Measurements from ENCODE around the gene SHROOM3.

SHROOM3 gene

GRCh38 chr4:76536373-76536689 lies 101.3 kb downstream of the SHROOM3 start:
- DNase-seq (ENCODE audit: low read depth in 1 of 2, low spot score in 1 of 2), result no peak

- DNase-seq (ENCODE audit: low read depth in 1 of 2, low spot score in 1 of 2), result no peak
Observed at GRCh38 chr4:76538296-76538695, 103.3 kb downstream of the SHROOM3 start.

- no peak for DNase-seq (ENCODE audit: low read depth in 1 of 2, low spot score in 1 of 2)
Observed at GRCh38 chr4:76539979-76540378, 105.0 kb downstream of the SHROOM3 start.

- DNase-seq (ENCODE audit: low read depth in 1 of 2, low spot score in 1 of 2), result no peak
Observed at GRCh38 chr4:76540486-76540885, 105.5 kb downstream of the SHROOM3 start.

DNA sequence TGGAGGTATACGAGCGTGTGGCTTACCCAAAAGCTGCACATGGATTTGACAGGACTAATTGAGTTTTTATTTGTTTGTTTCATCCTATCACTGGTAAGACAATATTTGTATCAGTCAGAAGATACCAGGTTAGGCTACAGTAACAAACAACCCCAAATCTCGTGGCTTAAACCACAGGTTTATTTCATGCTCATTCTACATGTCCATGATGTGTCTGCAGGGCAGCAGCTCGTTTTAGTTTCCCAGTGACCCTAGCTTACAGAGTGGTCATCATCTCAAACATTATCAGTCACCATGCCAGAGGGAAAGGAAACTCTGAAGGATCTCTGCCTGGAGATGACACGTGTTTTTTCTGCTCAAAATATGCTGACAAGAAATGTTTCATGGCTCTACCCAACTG lies 108.3 kb downstream of the SHROOM3 start:
- no peak for DNase-seq (ENCODE audit: low read depth in 1 of 2, low spot score in 1 of 2)

DNA sequence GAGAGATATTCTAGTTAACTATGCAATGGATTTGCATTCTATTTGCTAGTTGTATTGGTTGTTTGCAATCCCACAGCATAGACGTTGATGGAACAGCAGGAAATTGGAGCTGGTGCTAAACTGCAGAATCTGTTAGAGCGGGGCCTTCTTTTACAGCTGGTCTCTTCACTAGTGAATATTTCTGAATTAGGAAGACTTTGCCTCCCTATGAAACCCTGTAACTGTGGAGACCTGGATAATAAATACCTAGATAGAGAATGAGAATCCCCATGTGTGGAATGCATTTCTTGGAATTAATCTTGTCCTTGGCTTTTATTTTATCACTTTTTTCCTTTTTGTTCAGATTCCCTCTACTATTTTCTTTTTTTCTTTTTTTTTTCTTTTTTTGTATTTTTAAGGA lies 109.7 kb downstream of the SHROOM3 start:
- no peak for DNase-seq (ENCODE audit: low read depth in 1 of 2, low spot score in 1 of 2)

DNA sequence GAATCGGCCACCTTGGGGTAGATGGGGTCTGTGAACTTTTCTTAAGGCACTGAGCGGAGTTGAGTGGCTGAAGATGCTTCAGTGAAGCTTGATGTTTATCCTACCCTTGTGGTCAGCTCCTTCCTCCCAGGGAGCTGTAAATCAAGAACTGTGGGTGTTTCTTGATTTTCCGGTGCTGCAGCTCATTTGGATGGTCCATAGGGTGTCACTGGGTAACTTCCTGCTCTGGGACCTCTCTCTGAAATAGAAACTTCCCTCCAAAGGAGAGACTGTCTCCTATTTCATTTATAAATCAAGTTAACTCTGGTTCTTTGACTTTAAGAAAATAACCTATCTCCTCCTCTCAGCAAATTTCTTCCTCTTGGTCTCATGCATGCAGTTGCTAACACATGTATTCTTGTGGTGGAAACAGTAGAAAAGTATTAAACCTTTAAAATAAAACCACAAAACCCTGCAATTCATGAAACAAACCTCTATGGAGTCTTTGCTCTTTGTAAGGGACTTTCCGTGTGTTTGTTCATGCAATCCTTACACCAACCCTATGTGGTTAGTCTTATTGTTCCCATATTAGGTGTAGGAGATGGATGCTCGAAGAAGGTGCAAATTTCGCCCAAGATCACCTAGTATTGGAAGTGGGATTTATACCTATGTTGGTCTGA lies 110.3 kb downstream of the SHROOM3 start:
- DNase-seq (ENCODE audit: low read depth in 1 of 2, low spot score in 1 of 2), result no peak

DNA sequence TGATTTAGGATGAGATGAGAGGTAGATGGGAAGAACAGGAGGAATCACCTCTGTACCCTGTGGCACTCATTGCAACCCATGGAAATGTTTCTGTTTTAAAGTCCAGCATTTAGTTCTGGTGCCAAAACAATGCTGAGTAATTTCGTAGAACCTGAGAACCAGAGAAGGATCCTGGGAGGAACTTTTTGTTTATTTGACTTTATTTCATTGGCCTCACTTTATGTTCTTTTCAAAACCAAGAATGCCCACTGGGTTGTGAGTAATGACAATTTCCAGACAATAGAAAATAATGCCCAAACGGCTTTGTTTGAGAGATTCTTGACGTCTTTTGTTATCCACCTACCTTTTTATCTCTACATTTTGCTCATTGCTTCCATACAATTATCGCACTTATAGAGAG lies 111.3 kb downstream of the SHROOM3 start:
- no peak for DNase-seq (ENCODE audit: low read depth in 1 of 2, low spot score in 1 of 2)

- DNase-seq (ENCODE audit: low read depth in 1 of 2, low spot score in 1 of 2), result no peak
Observed at GRCh38 chr4:76546759-76547742, 112.0 kb downstream of the SHROOM3 start.

- DNase-seq (ENCODE audit: low read depth in 1 of 2, low spot score in 1 of 2), result no peak
Observed at GRCh38 chr4:76548704-76549103, 113.7 kb downstream of the SHROOM3 start.

DNA sequence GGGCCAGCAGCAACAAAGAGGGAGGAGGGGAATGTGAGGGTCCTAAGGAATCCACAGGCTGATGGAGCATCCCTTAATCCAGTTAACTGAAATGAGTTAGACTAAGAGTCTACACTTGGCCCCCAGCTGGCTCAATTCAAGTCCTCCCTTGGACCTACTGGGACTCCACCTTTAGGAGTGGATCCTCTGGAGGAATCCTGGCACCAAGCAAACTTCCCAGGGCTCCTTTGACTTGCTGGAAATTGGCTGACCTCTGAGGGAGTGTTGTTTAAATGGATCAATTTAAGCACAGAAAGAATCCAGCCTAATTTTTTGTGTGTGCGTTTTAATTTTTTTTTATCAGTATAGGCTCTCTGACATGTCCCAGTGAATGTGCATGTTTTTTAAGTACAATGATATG lies 114.7 kb downstream of the SHROOM3 start:
- no peak for DNase-seq (ENCODE audit: low read depth in 1 of 2, low spot score in 1 of 2)

GRCh38 chr4:76550966-76551780 lies 116.1 kb downstream of the SHROOM3 start:
- DNase-seq (ENCODE audit: low read depth in 1 of 2, low spot score in 1 of 2), result no peak

- DNase-seq (ENCODE audit: low read depth in 1 of 2, low spot score in 1 of 2), result no peak
Observed at GRCh38 chr4:76554630-76555029, 119.6 kb downstream of the SHROOM3 start.

DNA sequence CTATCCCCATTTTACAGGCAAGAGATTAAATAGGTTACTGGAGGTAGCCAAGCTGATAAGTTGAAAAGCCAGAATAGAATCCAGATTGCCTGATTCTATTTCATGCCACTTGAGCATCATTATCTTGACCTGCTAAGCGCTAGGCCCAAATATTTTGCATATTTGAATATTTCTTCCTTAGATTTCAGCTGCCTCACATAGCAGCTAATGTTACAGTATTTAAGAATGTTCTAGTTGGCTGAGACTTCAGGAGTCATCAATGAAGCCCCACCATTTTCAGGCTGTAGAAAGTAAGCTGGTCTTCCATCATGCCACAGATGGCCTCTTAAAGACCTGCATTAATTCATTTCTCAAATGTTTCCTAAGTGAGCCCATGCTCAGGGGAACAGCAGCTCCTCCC lies 121.4 kb downstream of the SHROOM3 start:
- no peak for DNase-seq (ENCODE audit: low read depth in 1 of 2, low spot score in 1 of 2)

- DNase-seq (ENCODE audit: low read depth in 1 of 2, low spot score in 1 of 2), result no peak
Observed at GRCh38 chr4:76558396-76559235, 123.6 kb downstream of the SHROOM3 start.

- no peak for DNase-seq (ENCODE audit: low read depth in 1 of 2, low spot score in 1 of 2)
Observed at GRCh38 chr4:76559236-76560071, 124.4 kb downstream of the SHROOM3 start.

GRCh38 chr4:76562161-76562560 lies 127.1 kb downstream of the SHROOM3 start:
- no peak for DNase-seq (ENCODE audit: low read depth in 1 of 2, low spot score in 1 of 2)

DNA sequence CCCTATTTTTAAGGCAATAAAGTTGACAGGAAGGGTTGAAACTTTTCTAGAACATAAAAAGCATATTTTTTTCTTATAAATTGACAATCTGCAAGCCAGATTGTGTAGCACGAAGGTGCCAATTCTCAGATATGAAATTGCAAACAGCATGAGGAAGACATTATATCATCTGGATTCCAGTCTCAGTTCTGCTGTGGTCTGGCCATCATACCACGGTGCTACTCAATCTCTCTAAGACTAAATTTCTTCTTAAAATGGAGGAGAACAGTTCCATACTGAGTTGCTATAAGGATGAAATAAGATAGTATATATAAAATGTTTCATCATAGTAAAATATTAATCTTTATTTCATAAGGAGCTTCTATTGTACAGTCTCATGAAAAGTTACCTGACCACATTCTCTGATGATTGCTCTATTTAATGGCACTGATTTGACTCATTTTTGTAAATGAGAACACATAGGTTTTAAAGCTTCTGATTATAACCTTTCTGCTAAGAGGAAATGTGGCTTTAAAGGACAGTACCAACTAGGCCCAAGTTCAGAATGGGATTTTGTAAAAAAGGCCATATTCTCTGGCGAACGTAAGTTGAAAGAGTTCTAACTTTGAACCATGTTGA lies 127.9 kb downstream of the SHROOM3 start:
- DNase-seq (ENCODE audit: low read depth in 1 of 2, low spot score in 1 of 2), result no peak

DNA sequence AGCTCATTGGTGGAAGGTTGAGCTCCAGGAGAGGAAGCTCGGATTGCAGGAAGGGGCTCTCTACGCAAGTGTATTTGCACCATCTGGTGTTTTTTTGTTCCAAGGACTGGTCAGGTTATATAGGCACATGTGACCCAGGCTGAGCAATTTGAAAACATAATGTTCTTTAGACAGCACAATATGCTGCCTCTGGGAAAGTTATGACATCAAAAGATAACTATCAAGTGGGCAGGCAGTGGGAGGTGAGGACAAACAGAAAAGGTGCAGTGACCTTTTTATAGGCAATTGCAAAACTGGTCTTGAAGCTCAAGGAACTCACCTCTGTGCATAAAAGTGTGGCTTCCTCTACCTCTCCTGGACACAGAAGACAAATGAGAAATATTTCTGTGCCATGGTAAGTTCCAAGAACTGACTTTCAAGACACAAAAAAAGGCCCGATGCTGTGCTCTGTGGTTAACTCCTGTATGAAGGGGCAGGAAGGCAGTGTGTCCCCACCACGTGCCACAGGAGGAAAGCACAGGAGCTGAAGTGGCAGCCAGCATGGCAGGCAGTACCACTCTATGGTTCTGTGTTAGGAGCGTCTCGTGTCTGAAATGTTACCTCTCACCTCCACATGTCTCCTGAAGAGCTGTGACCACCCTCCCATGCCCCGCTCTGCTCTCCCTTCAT lies 128.6 kb downstream of the SHROOM3 start:
- DNase-seq (ENCODE audit: low read depth in 1 of 2, low spot score in 1 of 2), result no peak
